Measurements from ENCODE around the gene MRPL40. TPM values are rescaled to one million over a fixed set of nuclear protein-coding genes. Genes with fewer than 3 reads are reported as not detected.

The MRPL40 gene
- total RNA-seq, 1 donor from 2014 or later = 23.3 TPM

GRCh38 chr22:19419464-19420178 lies 12.7 kb upstream of the MRPL40 start:
- Histone ChIP-seq H3K4me1 (peaks cover 5% of the 10 kb centered on the region), H3K9me3 (no peaks in the 10 kb centered on the region), H3K36me3 (no peaks in the 10 kb centered on the region), H3K27ac (no peak overlapping the region), H3K27me3 (no peaks in the 10 kb centered on the region), H3K4me3 (no peak overlapping the region)
- TF ChIP-seq POLR2AphosphoS5 (IDR thresholded peaks at IDR 0.05; ENCODE audit: insufficient read depth in 1 of 2, low read depth in 1 of 2) (no peak), POLR2A (IDR thresholded peaks at IDR 0.05) (no peak), CTCF (IDR thresholded peaks at IDR 0.05) (no peak)
- no peak for DNase-seq (ENCODE audit: extremely low spot score in 2 of 2)
- intact Hi-C loops (cut with DNase I) = loop anchor here (10.0 kb wide), 1 partner anchor 55 kb away; the partner anchor contains the start of genes CDC45 and UFD1

- TF ChIP-seq POLR2AphosphoS5 (IDR thresholded peaks at IDR 0.05; ENCODE audit: insufficient read depth in 1 of 2, low read depth in 1 of 2) = no peak
- no peak for DNase-seq (ENCODE audit: extremely low spot score in 2 of 2)
- Histone ChIP-seq H3K27me3 (no peaks in the 10 kb centered on the region), H3K4me3 (no peak overlapping the region), H3K27ac (no peak overlapping the region), H3K4me1 (peaks cover 5% of the 10 kb centered on the region), H3K9me3 (no peaks in the 10 kb centered on the region), H3K36me3 (no peaks in the 10 kb centered on the region)
- intact Hi-C loops (cut with DNase I) = no loop called here
Observed at GRCh38 chr22:19420321-19420720, 12.0 kb upstream of the MRPL40 start.

- TF ChIP-seq POLR2A (IDR thresholded peaks at IDR 0.05) (no peak), CTCF (IDR thresholded peaks at IDR 0.05) (no peak), POLR2AphosphoS5 (IDR thresholded peaks at IDR 0.05; ENCODE audit: insufficient read depth in 1 of 2, low read depth in 1 of 2) (no peak)
- Histone ChIP-seq H3K4me3 (no peak overlapping the region), H3K4me1 (peaks cover 5% of the 10 kb centered on the region), H3K27ac (no peak overlapping the region), H3K27me3 (no peaks in the 10 kb centered on the region), H3K9me3 (no peaks in the 10 kb centered on the region), H3K36me3 (no peaks in the 10 kb centered on the region)
- no peak for DNase-seq (ENCODE audit: extremely low spot score in 2 of 2)
- intact Hi-C loops (cut with DNase I) = no loop called here
Observed at GRCh38 chr22:19422440-19423301, 9.7 kb upstream of the MRPL40 start.

GRCh38 chr22:19424186-19424500 lies 8.2 kb upstream of the MRPL40 start:
- no peak overlapping the region for H3K4me3 ChIP-seq
- no peak for DNase-seq (ENCODE audit: extremely low spot score in 2 of 2)
- H3K36me3 ChIP-seq = no peaks in the 10 kb centered on the region
- intact Hi-C loops (cut with DNase I) = no loop called here
- H3K27ac ChIP-seq = no peak overlapping the region
- H3K27me3 ChIP-seq = no peaks in the 10 kb centered on the region
- TF ChIP-seq CTCF (IDR thresholded peaks at IDR 0.05) (no peak), POLR2A (IDR thresholded peaks at IDR 0.05) (no peak), POLR2AphosphoS5 (IDR thresholded peaks at IDR 0.05; ENCODE audit: insufficient read depth in 1 of 2, low read depth in 1 of 2) (no peak)
- H3K4me1 ChIP-seq = peaks cover 14% of the 10 kb centered on the region
- no peaks in the 10 kb centered on the region for H3K9me3 ChIP-seq

GRCh38 chr22:19429950-19430889 lies 2.1 kb upstream of the MRPL40 start:
- H3K27me3 ChIP-seq = no peaks in the 10 kb centered on the region
- DNase-seq (ENCODE audit: extremely low spot score in 2 of 2) = no peak
- H3K36me3 ChIP-seq = peaks cover 0 to 11% of the 10 kb centered on the region in 2 donors
- peak overlapping the region; percentile 81 to 93 for H3K4me3 ChIP-seq
- peaks cover 37% of the 10 kb centered on the region for H3K4me1 ChIP-seq
- intact Hi-C loops (cut with DNase I) = no loop called here
- no peak for TF ChIP-seq POLR2A (IDR thresholded peaks at IDR 0.05)
- no peak for TF ChIP-seq CTCF (IDR thresholded peaks at IDR 0.05)
- no peak for TF ChIP-seq POLR2AphosphoS5 (IDR thresholded peaks at IDR 0.05; ENCODE audit: insufficient read depth in 1 of 2, low read depth in 1 of 2)
- no peaks in the 10 kb centered on the region for H3K9me3 ChIP-seq
- peak overlapping the region; percentile 51 for H3K27ac ChIP-seq

All from vagina (tissue), 2 donors.